Activated CD4-positive, alpha-beta T cell treated with anti-CD3 and anti-CD28 coated beads, Interleukin-2, amount 10 ng/mL, durations not matched to agents 7 days and 5 days (primary cell): ENCODE data around the gene PHPT1. TPM values are rescaled to one million over a fixed set of nuclear protein-coding genes. Genes with fewer than 3 reads are reported as not detected.
"Not testable (repeated sequence)": the region's sequence is repeated elsewhere in the genome, so short reads cannot be mapped to it uniquely, and the experiment has no call there.

ENCODE experiments used
- CTCF ChIA-PET: fragments of 350-600 bp; sonication (Branson Sonifier 250); formaldehyde crosslinking; loops from one replicate; lab custom pipeline; 2021; ENCODE audit warnings: antibody characterized with exemption; lab: Charles Lee
- POLR2A ChIA-PET: fragments of 350-600 bp; sonication (Branson Sonifier 250); formaldehyde crosslinking; loops from one replicate; lab custom pipeline; 2021; ENCODE audit warnings: antibody characterized with exemption; lab: Charles Lee
- DNase-seq: peaks from one replicate; pipeline ENCODE4 v3.0.0-alpha.2; 2020
- H3K27ac Mint-ChIP-seq: one replicate; pipeline ENCODE4 v1.8.0; 2021; ENCODE audit warnings: mild to moderate bottlenecking, moderate library complexity, mixed read lengths
- H3K27me3 Mint-ChIP-seq: one replicate; pipeline ENCODE4 v1.8.0; 2021; ENCODE audit warnings: mixed read lengths
- H3K36me3 Mint-ChIP-seq: one replicate; pipeline ENCODE4 v1.8.0; 2021; ENCODE audit warnings: low read depth, mixed read lengths
- H3K4me1 Mint-ChIP-seq: one replicate; pipeline ENCODE4 v1.8.0; 2021; ENCODE audit warnings: mixed read lengths
- H3K4me3 Mint-ChIP-seq: one replicate; pipeline ENCODE4 v1.8.0; 2021; ENCODE audit warnings: mild to moderate bottlenecking, moderate library complexity, mixed read lengths
- H3K9me3 Mint-ChIP-seq: one replicate; pipeline ENCODE4 v1.8.0; 2021; ENCODE audit warnings: mixed read lengths
- total RNA-seq, 2 experiments: library from RNA; stranded (reverse); gene quantifications; one replicate each; pipeline ENCODE4 v1.2.3, GENCODE V29; 2021

Gene PHPT1
- total RNA-seq, 2 experiments from 2014 or later: 90.1 to 99.4 TPM

DNA sequence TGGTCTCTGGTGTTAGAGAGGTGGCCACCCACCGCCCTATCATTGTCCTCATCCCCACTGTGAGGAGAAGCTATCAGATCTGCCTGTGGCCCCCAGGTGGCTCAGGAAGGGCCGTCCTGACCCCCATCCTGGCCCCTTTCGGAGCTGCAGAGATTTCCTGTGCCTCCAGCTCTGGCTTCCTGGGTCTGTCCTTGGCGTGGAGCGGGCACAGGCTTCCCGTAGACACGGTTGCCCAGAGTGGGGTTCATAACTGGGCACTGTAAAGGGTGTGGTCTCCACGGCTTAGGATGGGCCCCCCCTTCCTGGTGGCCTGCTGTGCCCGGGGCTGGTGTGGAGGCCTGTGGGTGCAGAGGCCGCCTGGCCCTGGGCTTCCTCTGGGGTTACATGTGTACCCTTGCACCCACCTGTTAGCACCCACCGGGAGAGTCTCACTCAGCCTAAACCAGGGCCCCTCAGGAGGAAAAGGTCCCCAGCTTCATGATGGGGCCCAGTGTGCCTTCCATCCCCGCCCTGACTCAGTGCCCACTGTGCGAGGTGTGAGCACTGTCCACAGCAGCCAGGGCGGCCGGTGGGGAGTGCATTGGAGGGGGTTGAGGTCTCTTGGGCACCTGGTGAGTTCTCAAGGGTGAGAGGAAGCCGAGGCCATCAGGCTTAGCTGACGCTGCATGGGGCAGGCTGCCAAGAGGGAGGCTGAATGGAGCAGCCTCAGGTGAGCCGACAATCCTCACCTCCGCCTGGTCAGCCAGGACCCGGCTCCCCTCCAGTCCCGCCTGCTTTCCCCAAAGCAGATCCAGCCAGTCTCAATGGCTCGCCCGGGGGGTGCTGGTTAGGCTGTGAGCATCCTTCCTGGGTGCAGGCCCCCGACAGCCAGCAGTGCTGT, 22.3 kb upstream of the PHPT1 start:
- H3K36me3 Mint-ChIP-seq: peaks cover 10% of the 10 kb centered on the region

GRCh38 chr9:136827794-136828473, 21.3 kb upstream of the PHPT1 start:
- Mint-ChIP-seq H3K36me3 (peaks cover 12% of the 10 kb centered on the region), H3K27ac (no peak overlapping the region), H3K4me3 (no peak overlapping the region), H3K4me1 (no peaks in the 10 kb centered on the region), H3K27me3 (no peaks in the 10 kb centered on the region), H3K9me3 (no peaks in the 10 kb centered on the region)
- DNase-seq: no peak
- ChIA-PET POLR2A (no interaction called here), CTCF (interaction anchor here (1.6 to 3.1 kb wide), 2 partner anchors 14 to 54 kb away, joined by 4 to 19 read pairs; partner anchors contain the start of gene AJM1)

More for the DNA sequence above, 22.3 kb upstream of the PHPT1 start:
- Mint-ChIP-seq H3K27ac (no peak overlapping the region), H3K9me3 (no peaks in the 10 kb centered on the region), H3K27me3 (no peaks in the 10 kb centered on the region), H3K4me1 (no peaks in the 10 kb centered on the region), H3K4me3 (no peak overlapping the region)
- POLR2A ChIA-PET: no interaction called here
- no peak for DNase-seq
- CTCF ChIA-PET: interaction anchor here (1.0 to 3.1 kb wide), 3 partner anchors 15 to 55 kb away, joined by 3 to 19 read pairs (median 4); partner anchors contain the start of gene AJM1

GRCh38 chr9:136828474-136829140, 20.6 kb upstream of the PHPT1 start:
- no peak for DNase-seq
- Mint-ChIP-seq H3K4me1 (no peaks in the 10 kb centered on the region), H3K27ac (no peak overlapping the region), H3K27me3 (no peaks in the 10 kb centered on the region), H3K4me3 (no peak overlapping the region), H3K9me3 (no peaks in the 10 kb centered on the region), H3K36me3 (peaks cover 12% of the 10 kb centered on the region)
- ChIA-PET CTCF (interaction anchor here (0.6 to 3.1 kb wide), 4 partner anchors 14 to 264 kb away, joined by 3 to 19 read pairs (median 4); partner anchors contain the start of gene AJM1), POLR2A (no interaction called here)

GRCh38 chr9:136829412-136829811, 19.8 kb upstream of the PHPT1 start:
- ChIA-PET POLR2A (no interaction called here), CTCF (interaction anchor here (0.6 to 3.1 kb wide), 3 partner anchors 13 to 263 kb away, joined by 3 to 19 read pairs (median 5); partner anchors contain the start of gene AJM1)
- no peak for DNase-seq
- H3K27ac Mint-ChIP-seq: no peak overlapping the region
- peaks cover 12% of the 10 kb centered on the region for H3K36me3 Mint-ChIP-seq
- H3K27me3 Mint-ChIP-seq: no peaks in the 10 kb centered on the region
- H3K4me3 Mint-ChIP-seq: no peak overlapping the region
- H3K4me1 Mint-ChIP-seq: no peaks in the 10 kb centered on the region
- no peaks in the 10 kb centered on the region for H3K9me3 Mint-ChIP-seq

GRCh38 chr9:136829981-136830885, 19.0 kb upstream of the PHPT1 start:
- Mint-ChIP-seq H3K9me3 (no peaks in the 10 kb centered on the region), H3K27ac (no peak overlapping the region), H3K36me3 (peaks cover 12% of the 10 kb centered on the region), H3K4me1 (no peaks in the 10 kb centered on the region), H3K27me3 (no peaks in the 10 kb centered on the region), H3K4me3 (no peak overlapping the region)
- CTCF ChIA-PET: interaction anchor here (3.1 kb wide), 1 partner anchor 12 kb away, joined by 19 read pairs; the partner anchor contains the start of gene AJM1
- no peak for DNase-seq
- POLR2A ChIA-PET: no interaction called here

DNA sequence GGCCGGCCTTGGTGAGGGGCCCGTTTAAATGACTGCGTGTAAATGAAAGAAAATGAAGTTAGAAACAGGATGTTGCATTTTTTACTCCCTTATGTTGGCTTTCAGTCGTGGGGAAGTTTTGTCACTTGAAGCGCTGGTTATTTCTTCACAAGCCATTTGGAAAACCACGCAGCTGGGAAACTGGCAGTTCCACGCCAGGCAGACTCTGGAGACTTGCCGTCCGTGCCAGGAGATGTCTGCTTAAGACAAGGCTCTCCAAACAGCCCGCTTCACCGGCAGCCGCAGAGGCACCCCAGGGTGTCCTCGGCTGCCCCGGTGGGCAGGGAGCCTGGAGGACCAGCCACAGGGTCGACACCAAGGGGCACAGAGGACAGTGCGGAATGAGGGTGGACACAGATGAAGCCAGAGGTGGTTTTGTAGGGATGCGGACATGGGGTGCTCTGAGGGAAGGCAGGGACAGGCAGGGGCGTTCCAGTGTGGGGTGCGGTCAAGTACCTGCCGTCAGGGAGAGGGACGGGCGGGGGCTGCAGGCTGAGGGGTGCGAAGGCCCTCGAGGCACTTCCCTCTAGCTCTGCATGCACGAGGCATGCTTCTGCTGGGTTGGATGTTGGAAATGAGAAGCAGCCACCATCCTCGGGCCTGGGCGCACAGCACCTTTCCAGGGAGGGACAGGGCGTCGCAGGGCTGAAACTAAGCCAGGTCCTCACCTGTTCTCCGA, 18.0 kb upstream of the PHPT1 start:
- peaks cover 8% of the 10 kb centered on the region for H3K36me3 Mint-ChIP-seq
- H3K4me3 Mint-ChIP-seq: no peak overlapping the region
- ChIA-PET POLR2A (no interaction called here), CTCF (interaction anchor here (1.7 kb wide), 1 partner anchor 11 kb away, joined by 6 read pairs; the partner anchor contains the start of gene AJM1)
- H3K27ac Mint-ChIP-seq: no peak overlapping the region
- no peaks in the 10 kb centered on the region for H3K4me1 Mint-ChIP-seq
- H3K9me3 Mint-ChIP-seq: no peaks in the 10 kb centered on the region
- no peaks in the 10 kb centered on the region for H3K27me3 Mint-ChIP-seq
- no peak for DNase-seq

- Mint-ChIP-seq H3K27me3 (no peaks in the 10 kb centered on the region), H3K4me3 (no peak overlapping the region), H3K4me1 (no peaks in the 10 kb centered on the region), H3K9me3 (no peaks in the 10 kb centered on the region), H3K36me3 (peaks cover 8% of the 10 kb centered on the region), H3K27ac (no peak overlapping the region)
- POLR2A ChIA-PET: no interaction called here
- CTCF ChIA-PET: interaction anchor here (1.7 kb wide), 1 partner anchor 11 kb away, joined by 6 read pairs; the partner anchor contains the start of gene AJM1
- DNase-seq: no peak
These were observed 17.5 kb upstream of the PHPT1 start for GRCh38 chr9:136831720-136832104.

GRCh38 chr9:136832581-136832980, 16.6 kb upstream of the PHPT1 start:
- DNase-seq: no peak
- ChIA-PET POLR2A (no interaction called here), CTCF (interaction anchor here (0.6 to 1.7 kb wide), 3 partner anchors 10 to 238 kb away, joined by 3 to 6 read pairs (median 3); partner anchors contain the start of genes AJM1 and SAPCD2)
- Mint-ChIP-seq H3K4me3 (no peak overlapping the region), H3K4me1 (no peaks in the 10 kb centered on the region), H3K27me3 (no peaks in the 10 kb centered on the region), H3K9me3 (no peaks in the 10 kb centered on the region), H3K27ac (no peak overlapping the region), H3K36me3 (peaks cover 8% of the 10 kb centered on the region)

DNA sequence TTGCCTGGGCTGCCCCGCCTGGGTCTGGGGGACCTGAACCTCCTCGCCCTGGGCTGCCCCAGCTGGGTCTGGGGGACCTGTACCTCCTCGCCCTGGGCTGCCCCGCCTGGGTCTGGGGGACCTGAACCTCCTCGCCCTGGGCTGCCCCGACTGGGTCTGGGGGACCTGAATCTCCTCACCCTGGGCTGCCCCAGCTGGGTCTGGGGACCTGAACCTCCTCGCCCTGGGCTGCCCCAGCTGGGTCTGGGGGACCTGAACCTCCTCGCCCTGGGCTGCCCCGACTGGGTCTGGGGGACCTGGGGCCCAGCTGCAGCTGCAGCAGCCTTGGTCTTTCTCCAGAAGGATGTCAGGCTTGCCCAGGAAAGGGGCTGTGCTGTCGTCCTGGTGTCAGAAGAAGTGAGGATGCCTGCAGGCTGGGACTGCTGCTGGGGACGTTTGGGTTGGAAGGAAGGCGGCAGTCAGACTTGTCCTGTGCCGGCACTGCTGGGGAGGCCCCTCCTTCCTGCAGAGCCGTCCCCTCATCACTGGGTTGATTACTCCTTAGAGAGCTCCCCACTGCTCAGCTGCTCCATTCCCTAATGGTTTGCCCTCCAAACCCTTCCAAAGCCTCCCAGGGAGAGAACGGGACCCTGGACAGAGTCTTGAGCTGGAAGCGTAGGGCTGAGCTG, 15.7 kb upstream of the PHPT1 start:
- H3K36me3 Mint-ChIP-seq, H3K27me3 Mint-ChIP-seq, H3K9me3 Mint-ChIP-seq, H3K27ac Mint-ChIP-seq, H3K4me1 Mint-ChIP-seq, H3K4me3 Mint-ChIP-seq, DNase-seq, POLR2A ChIA-PET: not testable (repeated sequence)
- CTCF ChIA-PET: interaction anchor here (0.6 to 1.0 kb wide), 3 partner anchors 9 to 237 kb away, joined by 3 read pairs; partner anchors contain the start of genes AJM1 and SAPCD2

- POLR2A ChIA-PET: interaction anchor here (0.7 kb wide), 1 partner anchor 16 kb away, joined by 3 read pairs; no protein-coding TSS in a partner anchor
- Mint-ChIP-seq H3K4me1 (no peaks in the 10 kb centered on the region), H3K4me3 (no peak overlapping the region), H3K9me3 (no peaks in the 10 kb centered on the region), H3K36me3 (peaks cover 11% of the 10 kb centered on the region), H3K27me3 (no peaks in the 10 kb centered on the region), H3K27ac (no peak overlapping the region)
- no peak for DNase-seq
- CTCF ChIA-PET: interaction anchor here (1.0 to 1.5 kb wide), 2 partner anchors 12 to 15 kb away, joined by 3 to 4 read pairs; no protein-coding TSS in a partner anchor
These were observed 13.9 kb upstream of the PHPT1 start for GRCh38 chr9:136835162-136835931.
